ENCODE measurements around the gene DCP1B. TPM values are rescaled to one million over a fixed set of nuclear protein-coding genes. Genes with fewer than 3 reads are reported as not detected.

The DCP1B gene
- total and polyA plus RNA-seq, 2 of the 4 experiments (the other 2 are of a cell fraction): 13.3 to 19.7 TPM

- DNase-seq (no peak), ATAC-seq (ENCODE audit: low read depth) (no peak)
- H4K5ac ChIP-seq (ENCODE audit: low read depth, low read length): peak overlapping the region; percentile 95
- peak overlapping the region; percentile 42; the same call in 1 of the 2 replicates for H3K9ac ChIP-seq (ENCODE audit: low read depth, low read length)
- peak overlapping the region; percentile 69 for H3K4ac ChIP-seq (ENCODE audit: low read depth, low read length)
- H4K20me1 ChIP-seq (ENCODE audit: insufficient read depth, low read length): peaks cover 8% of the 10 kb centered on the region; the same call in 1 of the 2 replicates
- no peaks in the 10 kb centered on the region for H3K27me3 ChIP-seq (ENCODE audit: control insufficient read depth, insufficient read depth, low read length)
- H3K79me1 ChIP-seq (ENCODE audit: low read depth in 1 of 2, low read length in 2 of 2): peaks cover 31 to 55% of the 10 kb centered on the region in 2 experiments
- WGBS, 2 experiments (ENCODE audit: extremely low coverage in 2 of 2, insufficient read length in 1 of 2): no CpG with 5 or more reads among the region's 3 CpGs
- peak overlapping the region; percentile 39 for H4K91ac ChIP-seq (ENCODE audit: insufficient read depth, low read depth, low read length)
- ChIA-PET POLR2A (ENCODE audit: unreplicated experiment) (interaction anchor here (0.7 kb wide), 1 partner anchor 20 kb away, joined by 4 read pairs; no protein-coding TSS in a partner anchor), CTCF (interaction anchor here (1.5 kb wide), 1 partner anchor 17 kb away, joined by 3 read pairs; no protein-coding TSS in a partner anchor)
- peak overlapping the region; percentile 76 for H3K23ac ChIP-seq (ENCODE audit: low read depth, low read length)
- H2AK9ac ChIP-seq (replicated peaks; ENCODE audit: low read depth, low read length, poor library complexity): no peak overlapping the region
- H3K9me1 ChIP-seq (ENCODE audit: insufficient read depth, low read length): peaks cover 18% of the 10 kb centered on the region
- TF ChIP-seq RFX5 (IDR thresholded peaks at IDR 0.05; ENCODE audit: low read depth, low read length) (no peak), RAD21 (IDR thresholded peaks at IDR 0.05; ENCODE audit: low read length) (no peak), POLR2A (IDR thresholded peaks at IDR 0.05; ENCODE audit: low read depth, low read length) (no peak), MAZ (IDR thresholded peaks at IDR 0.05; ENCODE audit: borderline replicate concordance, low read depth, low read length) (no peak), MXI1 (IDR thresholded peaks at IDR 0.05; ENCODE audit: borderline replicate concordance, low read depth, low read length) (no peak), CHD1 (IDR thresholded peaks at IDR 0.05; ENCODE audit: low read depth, low read length) (no peak), FOS (IDR thresholded peaks at IDR 0.05; ENCODE audit: low read depth, low read length) (no peak), USF2 (IDR thresholded peaks at IDR 0.05; ENCODE audit: low read depth, low read length) (no peak), MAFK (IDR thresholded peaks at IDR 0.05; ENCODE audit: low read depth, low read length) (no peak), SMC3 (IDR thresholded peaks at IDR 0.05; ENCODE audit: low read depth, low read length) (no peak), CEBPB (IDR thresholded peaks at IDR 0.05; ENCODE audit: low read depth, low read length) (no peak), ELK1 (IDR thresholded peaks at IDR 0.05; ENCODE audit: borderline replicate concordance, low read depth, low read length) (no peak), CTCF (conservative IDR thresholded peaks at IDR 0.05; ENCODE audit: low read depth, low read length) (no peak), RCOR1 (IDR thresholded peaks at IDR 0.05; ENCODE audit: insufficient replicate concordance, low read length) (no peak), NFE2L2 (IDR thresholded peaks at IDR 0.05; ENCODE audit: low read depth, low read length) (no peak), BHLHE40 (IDR thresholded peaks at IDR 0.05; ENCODE audit: low read depth, low read length) (no peak)
- H4K8ac ChIP-seq (ENCODE audit: low read depth in 2 of 2, low read length in 2 of 2): peak overlapping the region; percentile 71 to 78
- H3K36me3 ChIP-seq (ENCODE audit: control insufficient read depth, insufficient read depth, low read length): peaks cover 20% of the 10 kb centered on the region
- H3K18ac ChIP-seq (ENCODE audit: low read depth, low read length): peak overlapping the region; percentile 98
- H2BK15ac ChIP-seq (ENCODE audit: low read depth, low read length): peak overlapping the region; percentile 72; the same call in 2 of the 3 replicates
- H2AK5ac ChIP-seq (ENCODE audit: low read depth, low read length): peak overlapping the region; percentile 54; the same call in 1 of the 2 replicates
- peak overlapping the region; percentile 87 for H3K14ac ChIP-seq (replicated peaks; ENCODE audit: low read depth, low read length)
- BruUV-seq (replicated peaks): no TSS peak
- H2BK120ac ChIP-seq (ENCODE audit: low read depth, low read length): peak overlapping the region; percentile 86
- H3K9me3 ChIP-seq (ENCODE audit: control insufficient read depth, insufficient read depth, low read length): no peaks in the 10 kb centered on the region
- H2BK20ac ChIP-seq (ENCODE audit: low read depth, low read length): peak overlapping the region; percentile 88
- peak overlapping the region; percentile 96 for H3K27ac ChIP-seq (ENCODE audit: insufficient read depth, low read length)
- no peak overlapping the region for H3K4me3 ChIP-seq (ENCODE audit: insufficient read depth, low read depth, low read length)
- peak overlapping the region; percentile 46 for H3K4me2 ChIP-seq (ENCODE audit: low read depth, low read length)
- in situ Hi-C loops (cut with MboI; ENCODE audit: low sequenced_read_pairs): no loop called here
- intact Hi-C loops (cut with micrococcal nuclease): no loop called here
- dilution Hi-C loops (cut with HindIII; ENCODE audit: low sequenced_read_pairs, unreplicated experiment): no loop called here
- no peak overlapping the region for H2AFZ ChIP-seq (replicated peaks; ENCODE audit: low read length, poor library complexity)
- H3K4me1 ChIP-seq (ENCODE audit: control insufficient read depth, insufficient read depth, low read length): peaks cover 15% of the 10 kb centered on the region
- peak overlapping the region; percentile 46; the same call in 1 of the 2 replicates for H3K56ac ChIP-seq (ENCODE audit: extremely low read depth, insufficient read depth, low read length)
- H2BK5ac ChIP-seq (ENCODE audit: low read depth, low read length, poor library complexity, severe bottlenecking): peak overlapping the region; percentile 93
Observed at GRCh38 chr12:1992732-1993131, 11.5 kb downstream of the DCP1B start.
